AG10803 (cell line): ENCODE data around the gene NR2F6.
"Not testable (repeated sequence)": the region's sequence is repeated elsewhere in the genome, so short reads cannot be mapped to it uniquely, and the experiment has no call there.

Experiments
- DNase-seq: peaks from one replicate; pipeline ENCODE4 v3.0.0; 2010; ENCODE audit warnings: low read depth
- H3K4me3 ChIP-seq: 2 replicates; pipeline ENCODE4 v1.5.1; 2011; ENCODE audit warnings: mild to moderate bottlenecking, low read length, control low read depth
- CTCF ChIP-seq: conservative IDR thresholded peaks from 2 replicates; pipeline ENCODE4 v1.5.1; 2011; ENCODE audit warnings: mild to moderate bottlenecking, low read length, control low read depth, inconsistent platforms

The NR2F6 gene

GRCh38 chr19:17195106-17195505, 50.6 kb downstream of the NR2F6 start:
- H3K4me3 ChIP-seq = no peak overlapping the region
- TF ChIP-seq CTCF = no peak
- no peak for DNase-seq

GRCh38 chr19:17194608-17195007, 51.1 kb downstream of the NR2F6 start:
- no peak for DNase-seq
- TF ChIP-seq CTCF = no peak
- H3K4me3 ChIP-seq = no peak overlapping the region

GRCh38 chr19:17192751-17193150, 53.0 kb downstream of the NR2F6 start:
- H3K4me3 ChIP-seq = no peak overlapping the region
- no peak for TF ChIP-seq CTCF

GRCh38 chr19:17191736-17192135, 54.0 kb downstream of the NR2F6 start:
- not testable (repeated sequence) for DNase-seq, H3K4me3 ChIP-seq

More at GRCh38 chr19:17192751-17193150, 53.0 kb downstream of the NR2F6 start:
- no peak for DNase-seq

GRCh38 chr19:17185590-17185989, 60.1 kb downstream of the NR2F6 start:
- DNase-seq = no peak
- no peak overlapping the region for H3K4me3 ChIP-seq
- TF ChIP-seq CTCF = no peak

- H3K4me3 ChIP-seq = no peak overlapping the region
- TF ChIP-seq CTCF = no peak
- no peak for DNase-seq
These were observed 61.3 kb downstream of the NR2F6 start for GRCh38 chr19:17184371-17184841.

GRCh38 chr19:17183858-17184321, 61.8 kb downstream of the NR2F6 start:
- no peak overlapping the region for H3K4me3 ChIP-seq
- no peak for TF ChIP-seq CTCF
- no peak for DNase-seq

- TF ChIP-seq CTCF = no peak
- H3K4me3 ChIP-seq = no peak overlapping the region
- no peak for DNase-seq
These were observed 62.4 kb downstream of the NR2F6 start for GRCh38 chr19:17183271-17183761.
